Measurements from ENCODE around the gene OSBPL6.
A peak's percentile ranks its signal among the peaks of the same experiment; 100 is the strongest.

OSBPL6 gene

DNA sequence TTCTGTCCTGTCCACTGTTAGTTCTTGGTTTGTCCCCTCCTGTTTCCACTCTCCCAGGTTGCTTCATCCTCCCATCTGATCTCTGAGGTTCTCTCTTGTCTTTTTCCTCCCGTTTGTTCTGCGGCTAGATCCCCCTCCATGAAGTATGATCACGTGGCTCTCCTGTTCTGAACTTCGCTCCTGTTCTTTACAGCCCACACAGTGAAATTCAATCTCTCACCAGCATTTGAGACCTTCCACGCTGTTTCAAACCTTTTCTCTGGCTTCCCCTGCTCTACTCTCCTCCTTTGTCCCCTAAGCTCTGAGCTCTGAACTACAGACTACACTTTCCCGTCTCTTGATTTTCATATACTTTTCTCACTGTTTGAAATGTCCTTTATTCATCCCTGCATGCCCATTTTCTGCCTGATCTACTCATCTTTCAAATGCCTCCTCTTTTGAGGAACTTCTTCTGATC is 83.5 kb downstream of the OSBPL6 start:
- DNase-seq = no peak

DNA sequence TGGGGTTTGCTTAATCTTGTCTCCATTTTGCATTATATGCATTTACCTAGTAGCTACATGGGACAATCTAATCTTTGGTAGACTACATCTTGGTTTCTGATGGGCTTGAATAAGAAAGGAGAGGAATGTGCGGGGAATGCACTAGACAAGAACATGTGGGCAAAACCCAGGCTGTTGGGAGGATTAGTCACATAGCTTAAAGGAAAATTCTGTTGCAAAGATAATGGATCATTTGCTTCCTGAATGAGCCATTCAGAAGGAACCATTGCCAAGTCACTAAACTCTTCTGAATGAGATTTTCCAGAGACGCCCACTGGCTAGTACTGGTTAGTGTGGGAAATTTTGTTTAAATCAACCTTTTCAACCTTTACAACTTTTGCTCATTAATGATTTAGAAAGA is 84.8 kb downstream of the OSBPL6 start:
- DNase-seq = no peak

DNA sequence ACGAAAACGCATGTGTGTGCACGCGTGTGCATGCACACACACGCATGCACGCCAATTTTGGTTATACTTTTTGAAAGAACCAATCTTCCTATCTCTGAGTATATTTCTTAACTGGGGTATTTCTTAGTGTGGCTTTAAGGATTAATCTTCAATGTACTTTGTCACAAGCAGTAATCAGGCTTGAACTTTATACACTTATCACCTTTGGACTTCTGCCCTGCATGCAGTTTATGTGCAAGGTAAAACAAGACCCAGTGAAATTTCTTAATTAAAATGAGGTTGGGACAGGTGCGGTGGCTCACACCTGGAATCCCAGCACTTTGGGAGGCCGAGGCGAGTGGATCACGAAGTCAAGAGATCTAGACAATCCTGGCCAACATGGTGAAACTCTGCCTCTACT is 85.3 kb downstream of the OSBPL6 start:
- no peak for DNase-seq

DNA sequence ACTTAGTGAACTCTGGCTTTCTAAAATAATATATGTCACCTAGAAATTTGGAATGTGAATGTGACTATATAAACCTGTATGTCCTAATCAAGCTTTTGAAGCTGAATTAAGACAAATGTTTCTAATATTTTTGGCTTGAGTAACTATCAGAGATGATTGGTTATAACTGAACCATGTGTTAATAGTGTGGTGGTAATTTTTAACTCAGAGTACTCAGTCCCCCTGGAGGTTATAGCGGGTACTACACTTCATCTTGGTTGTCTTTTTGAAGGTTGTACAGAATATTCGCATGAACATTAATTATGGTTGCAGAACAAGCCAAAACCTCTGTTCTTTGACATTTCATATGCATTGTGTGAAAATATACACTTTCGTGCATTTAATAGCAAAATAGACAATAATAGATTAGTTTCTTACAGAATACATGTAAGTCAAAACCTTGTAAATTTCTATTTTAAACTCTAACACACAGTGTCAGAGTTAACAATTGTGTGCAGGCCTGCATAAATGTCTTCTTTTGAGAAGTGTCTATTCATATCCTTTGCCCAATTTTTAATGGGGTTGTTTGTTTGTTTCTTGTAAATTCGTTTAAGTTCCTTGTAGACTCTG is 86.0 kb downstream of the OSBPL6 start:
- no peak for DNase-seq

- DNase-seq = no peak
Measured at GRCh38 chr2:178282075-178282815, 87.9 kb downstream of the OSBPL6 start.

DNA sequence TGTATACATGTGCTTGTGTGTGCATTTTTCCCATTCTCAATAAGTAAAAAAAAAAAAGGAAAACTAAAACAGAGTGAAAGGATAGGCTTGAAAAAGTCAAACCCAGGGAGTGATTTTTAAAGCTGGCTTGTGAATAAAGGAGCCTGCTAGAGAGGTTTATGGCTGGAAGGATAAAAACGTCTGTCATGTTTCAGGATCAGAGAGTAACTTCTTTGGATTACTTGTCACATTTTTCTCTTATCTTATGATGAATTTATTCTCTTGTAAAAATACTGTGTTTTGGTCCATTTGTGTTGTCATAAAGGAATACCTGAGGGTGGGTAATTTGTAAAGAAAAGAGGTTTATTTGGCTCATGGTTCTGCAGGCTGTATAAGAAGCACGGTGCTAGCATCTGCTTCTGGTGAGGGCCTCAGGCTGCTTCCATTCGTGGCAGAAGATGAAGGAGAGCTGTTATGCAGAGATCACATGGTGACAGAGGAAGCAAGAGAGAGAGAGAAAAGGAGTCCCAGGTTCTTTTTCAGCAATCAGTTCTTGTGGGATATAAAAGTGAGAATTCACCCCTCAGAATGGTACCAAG is 89.1 kb downstream of the OSBPL6 start:
- no peak for DNase-seq

- DNase-seq = no peak
Measured at GRCh38 chr2:178284613-178285286, 90.4 kb downstream of the OSBPL6 start.

GRCh38 chr2:178285287-178285615 is 90.9 kb downstream of the OSBPL6 start:
- no peak for DNase-seq

DNA sequence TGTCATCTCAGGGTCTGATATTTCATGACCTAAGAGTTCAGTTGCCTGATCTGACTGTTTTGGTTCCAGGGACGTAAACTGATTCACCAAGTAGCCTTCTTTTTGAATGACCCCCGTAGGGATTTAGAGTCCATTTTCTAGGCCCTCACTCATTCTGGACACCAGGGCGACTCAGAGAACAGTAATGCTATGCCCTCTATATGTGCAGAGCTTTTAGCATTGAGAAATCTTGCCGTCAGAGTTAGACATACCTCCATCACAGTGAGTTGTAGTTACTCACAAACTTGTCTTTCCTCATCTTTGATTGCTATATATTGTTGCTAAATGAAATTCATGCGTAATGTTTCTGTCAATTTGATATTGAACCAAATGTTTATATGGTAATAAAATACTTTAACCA is 92.3 kb downstream of the OSBPL6 start:
- no peak for DNase-seq

- no peak for DNase-seq
Measured at GRCh38 chr2:178287652-178288344, 93.5 kb downstream of the OSBPL6 start.

- no peak for DNase-seq
Measured at GRCh38 chr2:178291703-178292102, 97.4 kb downstream of the OSBPL6 start.

DNA sequence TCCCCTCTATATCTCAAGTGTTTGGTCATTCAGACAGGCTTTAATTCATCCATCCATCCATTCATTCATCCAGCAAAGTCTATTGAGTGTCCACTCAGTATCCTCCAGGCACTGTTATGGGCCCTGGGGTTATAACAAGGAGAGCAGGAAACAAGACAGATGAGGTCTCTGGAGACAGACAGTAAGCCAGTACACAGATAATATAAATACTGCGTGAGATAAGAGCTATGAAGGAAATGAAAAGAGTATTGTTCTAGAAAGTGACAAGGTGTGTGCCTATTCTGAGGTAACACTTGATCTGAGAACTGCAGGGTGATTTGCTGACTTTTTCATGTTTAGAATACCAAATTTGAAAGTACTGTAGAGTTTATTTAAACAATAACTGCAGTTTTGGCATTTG is 98.3 kb downstream of the OSBPL6 start:
- no peak for DNase-seq

DNA sequence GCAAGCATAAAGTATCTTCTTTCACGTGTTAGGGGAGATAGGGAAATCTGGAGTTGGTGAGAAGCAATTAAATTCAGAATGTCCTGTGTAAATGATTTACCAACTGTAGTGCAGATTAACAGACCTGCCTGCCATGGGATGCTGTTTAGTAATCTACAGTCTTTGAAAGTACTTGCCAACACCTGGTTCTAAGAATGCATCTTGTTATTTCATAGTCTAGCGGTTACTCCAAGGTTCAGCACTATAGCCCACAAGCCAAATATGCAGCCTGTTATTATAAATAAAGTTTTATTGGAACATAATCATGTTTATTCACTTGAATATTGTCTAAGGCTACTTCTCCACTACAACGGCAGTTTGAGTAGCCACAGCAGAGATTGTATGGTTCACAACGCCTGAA is 100.8 kb downstream of the OSBPL6 start:
- no peak for DNase-seq

DNA sequence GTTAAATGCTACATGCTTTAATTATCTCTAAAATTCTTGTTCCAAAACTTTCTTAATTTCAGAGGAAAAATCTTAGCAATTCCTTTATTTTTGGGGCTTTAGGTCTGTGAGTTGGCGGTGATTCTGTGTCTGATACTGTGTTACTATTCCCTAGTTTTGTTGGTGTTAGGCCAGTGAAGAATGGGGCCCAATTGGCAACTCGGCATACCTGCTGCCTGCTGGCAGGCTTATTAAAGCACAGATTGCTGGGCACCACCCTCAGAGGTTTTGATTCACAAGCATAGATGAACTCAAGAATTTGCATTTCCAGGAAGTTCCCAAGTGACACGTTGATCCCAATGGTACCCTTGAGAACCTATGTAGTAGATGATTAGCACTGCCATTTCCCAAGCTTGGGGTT is 101.6 kb downstream of the OSBPL6 start:
- no peak for DNase-seq

- no peak for DNase-seq
Measured at GRCh38 chr2:178296394-178297090, 102.2 kb downstream of the OSBPL6 start.

DNA sequence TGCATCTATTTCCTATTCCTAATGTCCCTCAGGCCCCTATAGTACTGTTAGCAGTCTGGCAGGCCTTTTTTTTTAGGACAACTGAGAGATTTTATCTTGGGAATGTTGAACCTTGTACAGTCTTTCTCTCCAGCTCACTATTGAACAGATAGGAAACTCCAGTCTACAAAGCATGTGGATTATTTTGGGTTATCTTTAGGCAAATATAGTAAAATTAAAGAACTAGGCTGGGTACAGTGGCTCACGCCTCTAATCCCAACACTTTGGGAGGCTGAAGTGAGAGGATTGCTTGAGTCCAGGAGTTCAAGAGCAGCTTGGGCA is 102.7 kb downstream of the OSBPL6 start:
- no peak for DNase-seq

DNA sequence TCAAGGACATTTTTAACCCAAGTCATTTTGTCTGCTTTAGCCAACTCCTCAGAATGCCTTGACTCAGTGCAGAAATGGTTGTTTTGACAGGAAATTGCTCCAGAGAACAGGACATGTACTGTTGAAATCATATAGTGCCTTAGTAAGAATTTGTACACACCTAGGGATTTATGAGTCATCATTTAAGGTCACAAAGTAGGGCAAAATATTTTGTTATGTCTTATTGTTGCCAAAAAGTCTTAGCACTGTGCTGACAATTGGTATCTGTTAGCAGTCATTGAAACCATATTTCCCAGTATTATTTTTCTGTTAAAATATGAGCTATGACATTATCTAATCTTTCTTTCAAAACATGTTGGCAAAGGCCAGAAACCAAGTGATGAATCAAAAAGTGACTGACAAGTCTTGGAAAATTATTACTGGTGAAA is 104.5 kb downstream of the OSBPL6 start:
- no peak for DNase-seq

- DNase-seq = no peak
Measured at GRCh38 chr2:178301649-178302238, 107.4 kb downstream of the OSBPL6 start.

DNA sequence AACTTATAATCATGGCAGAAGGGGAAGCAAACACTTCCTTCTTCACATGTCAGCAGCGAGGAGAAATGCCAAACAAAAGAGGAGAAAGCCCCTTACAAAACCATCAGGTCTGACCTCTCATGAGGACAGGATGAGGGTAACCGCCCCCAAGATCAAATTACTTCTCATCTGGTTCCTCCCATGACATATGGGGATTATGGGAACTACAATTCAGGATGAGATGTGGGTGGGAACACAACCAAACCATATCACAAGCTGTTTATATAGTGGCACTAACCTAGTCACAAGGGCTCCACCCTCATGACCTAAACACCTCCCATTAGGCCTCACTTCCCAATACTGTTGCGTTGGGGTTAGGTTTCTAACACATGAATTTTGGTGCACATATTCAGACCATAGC is 110.0 kb downstream of the OSBPL6 start:
- DNase-seq = no peak

DNA sequence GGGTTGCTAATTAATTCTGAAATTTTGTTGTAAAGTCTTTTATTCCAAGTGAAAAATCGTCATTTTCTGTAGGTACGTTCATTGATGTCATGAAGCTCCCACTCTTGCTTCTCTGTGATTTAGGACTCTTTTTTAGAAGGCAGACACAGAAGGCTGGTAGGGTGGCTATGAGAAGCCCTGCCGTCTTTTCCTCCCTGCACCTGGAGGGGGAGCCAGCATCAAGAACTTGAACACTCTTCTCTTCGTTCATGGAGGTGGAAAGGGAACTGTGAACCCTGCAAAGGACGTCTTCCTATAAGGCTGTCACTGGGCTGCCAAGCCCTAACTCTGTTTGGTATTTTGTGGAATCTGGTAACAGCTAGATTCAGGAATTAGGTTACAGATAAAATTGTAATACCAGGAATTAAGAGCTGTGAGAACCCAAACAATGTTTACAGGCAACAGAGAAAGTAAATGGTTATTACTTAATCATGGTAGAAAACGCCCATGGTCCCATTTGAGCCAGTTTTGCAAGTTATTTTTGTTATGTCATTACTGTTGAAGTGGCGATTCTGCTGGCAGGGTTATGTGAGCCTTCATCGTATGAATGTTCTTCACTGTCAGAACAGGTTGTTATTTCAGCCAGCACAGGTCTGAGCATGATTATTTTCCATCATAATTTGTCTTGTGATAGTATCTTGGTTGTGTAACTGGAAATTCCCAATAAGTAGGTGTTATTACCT is 112.2 kb downstream of the OSBPL6 start:
- DNase-seq = peak; percentile 2

DNA sequence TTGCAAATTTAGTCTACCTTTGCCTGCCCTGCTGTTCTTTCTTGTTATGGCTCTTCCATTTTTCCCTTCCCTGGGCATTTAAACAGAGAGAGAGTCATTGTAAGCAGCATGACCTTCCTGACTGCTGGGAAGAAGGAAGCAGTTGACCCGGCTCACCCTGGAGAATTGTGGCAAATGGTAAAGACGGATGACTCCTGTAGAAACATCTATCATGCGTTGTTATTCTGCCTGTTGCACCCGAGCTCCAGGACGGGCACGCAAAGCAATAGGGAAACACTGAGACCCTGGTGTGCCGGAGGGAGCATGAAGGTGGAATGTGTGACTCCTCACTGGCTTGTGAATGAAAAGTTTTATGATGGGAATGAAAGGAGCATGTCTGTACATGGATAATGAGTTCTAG is 113.3 kb downstream of the OSBPL6 start:
- DNase-seq = no peak

- DNase-seq = no peak
Measured at GRCh38 chr2:178309541-178309940, 115.2 kb downstream of the OSBPL6 start.

All from stimulated activated CD4-positive, alpha-beta T cell treated with anti-CD3 and anti-CD28 coated beads, Interleukin-12 subunit alpha, Interleukin-12 subunit beta, amount 100 ng/mL, for 4 hours (primary cell).